Measurements from ENCODE around the gene FRAS1.

Gene FRAS1

DNA sequence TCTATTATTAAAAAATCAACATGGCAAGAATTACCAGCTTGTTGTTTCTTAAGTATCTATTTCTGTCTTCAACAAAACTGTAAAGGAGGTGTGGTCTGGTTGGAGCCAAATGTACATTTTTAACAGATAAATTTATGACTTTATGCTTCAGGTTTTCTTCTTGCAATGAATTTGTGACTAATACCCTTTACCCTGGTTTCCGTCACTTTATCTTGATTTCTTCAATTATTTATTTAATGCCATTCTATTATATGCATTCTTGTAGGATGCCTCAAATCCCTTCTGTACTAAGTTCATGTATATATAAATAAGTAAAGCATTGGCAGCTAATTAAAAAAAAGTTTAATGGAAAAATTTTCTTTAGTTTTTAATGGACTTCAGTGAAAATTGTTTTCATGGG lies 453.0 kb downstream of the FRAS1 start:
- DNase-seq (ENCODE audit: low read depth in 2 of 2): no peak

GRCh38 chr4:78510681-78511080 lies 453.6 kb downstream of the FRAS1 start:
- DNase-seq (ENCODE audit: low read depth in 2 of 2): no peak

- no peak for DNase-seq (ENCODE audit: low read depth in 2 of 2)
These were observed 455.3 kb downstream of the FRAS1 start for GRCh38 chr4:78512357-78512920.

DNA sequence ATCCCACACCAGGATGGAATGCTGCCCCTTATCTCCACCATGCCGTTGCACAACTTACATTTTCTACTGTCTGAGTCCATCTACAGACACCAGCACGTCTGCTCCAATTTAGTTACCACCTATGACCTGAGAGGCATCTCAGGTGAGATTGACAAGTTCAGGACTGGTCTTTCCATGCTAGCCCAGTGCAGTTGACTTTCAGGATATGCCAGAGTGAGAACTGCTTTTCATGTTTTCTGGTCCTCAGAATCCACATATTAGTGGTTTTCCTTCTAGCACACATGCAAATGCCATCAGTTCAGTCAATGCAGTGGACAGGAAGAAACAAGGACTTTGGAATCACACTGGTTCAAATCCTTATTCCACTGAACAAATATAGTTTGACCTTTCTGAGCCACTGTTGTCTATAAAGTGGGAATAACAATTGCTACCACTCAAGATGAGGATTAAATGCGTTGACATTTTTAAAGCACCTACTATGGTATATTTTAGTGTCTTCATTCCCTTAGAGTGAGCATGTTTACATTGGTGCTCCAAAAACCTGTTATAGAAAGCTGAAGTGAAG lies 456.4 kb downstream of the FRAS1 start:
- DNase-seq (ENCODE audit: low read depth in 2 of 2): no peak

- no peak for DNase-seq (ENCODE audit: low read depth in 2 of 2)
These were observed 460.0 kb downstream of the FRAS1 start for GRCh38 chr4:78517050-78517652.

GRCh38 chr4:78518561-78518960 lies 461.4 kb downstream of the FRAS1 start:
- no peak for DNase-seq (ENCODE audit: low read depth in 2 of 2)

- DNase-seq (ENCODE audit: low read depth in 2 of 2): no peak
These were observed 462.8 kb downstream of the FRAS1 start for GRCh38 chr4:78519962-78520361.

DNA sequence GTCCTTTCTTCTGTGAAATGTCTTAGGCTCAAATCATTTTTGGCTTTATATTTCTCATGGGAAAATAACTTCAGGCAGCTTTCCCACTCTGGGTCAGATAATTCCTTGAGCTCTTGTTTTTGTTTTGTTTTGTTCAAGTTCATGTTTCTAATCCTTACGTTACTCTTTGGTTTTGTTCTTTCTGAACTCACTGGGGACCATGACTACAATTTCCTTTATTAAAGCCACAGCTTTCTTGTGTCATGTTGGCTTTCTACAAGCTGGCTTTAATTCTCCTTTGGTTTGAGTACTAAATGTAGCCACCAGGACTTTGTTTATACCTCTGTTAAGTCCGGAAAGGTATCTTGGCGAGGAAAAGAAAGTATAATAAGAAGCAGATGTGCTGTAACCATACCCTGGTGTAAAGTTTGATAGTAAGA lies 463.7 kb downstream of the FRAS1 start:
- no peak for DNase-seq (ENCODE audit: low read depth in 2 of 2)

GRCh38 chr4:78524009-78524408 lies 466.9 kb downstream of the FRAS1 start:
- no peak for DNase-seq (ENCODE audit: low read depth in 2 of 2)

GRCh38 chr4:78525559-78525958 lies 468.4 kb downstream of the FRAS1 start:
- DNase-seq (ENCODE audit: low read depth in 2 of 2): no peak

DNA sequence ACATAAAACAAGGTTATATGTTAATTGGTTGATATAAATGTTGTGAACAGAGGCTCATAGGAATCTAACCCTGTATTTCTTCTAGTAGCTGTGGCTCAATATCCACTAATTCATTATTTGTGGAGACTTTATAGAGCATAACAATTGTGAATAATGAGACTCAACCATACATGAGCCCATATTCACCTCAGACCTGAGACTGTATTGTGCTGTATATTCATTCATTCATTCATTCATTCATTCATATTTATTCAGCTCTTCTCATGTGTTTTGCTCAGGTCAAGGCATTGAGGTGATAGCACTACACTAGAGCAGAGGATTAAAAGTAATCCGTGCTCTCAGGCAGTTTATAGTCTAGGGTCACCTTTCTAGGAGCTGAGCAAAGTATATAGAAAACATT lies 470.0 kb downstream of the FRAS1 start:
- no peak for DNase-seq (ENCODE audit: low read depth in 2 of 2)

DNA sequence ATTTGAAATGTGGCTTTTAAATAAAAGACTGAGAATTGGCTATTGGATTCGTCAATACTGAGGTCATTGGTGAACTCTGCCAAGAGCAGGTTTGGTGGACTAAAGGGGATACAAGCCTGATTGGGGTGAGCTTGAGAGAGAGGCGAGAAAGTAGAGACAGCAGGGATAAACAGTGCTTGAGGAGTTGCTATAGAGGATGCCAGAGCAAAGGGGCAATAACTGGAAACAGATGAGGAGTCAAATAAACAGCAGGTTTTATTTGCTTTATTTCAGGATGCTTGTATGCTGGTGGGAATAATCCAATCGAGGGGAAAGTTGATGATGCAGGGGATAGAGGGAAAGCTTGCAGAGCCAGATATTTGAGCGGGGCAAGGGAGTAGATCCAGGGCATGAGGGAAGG lies 470.4 kb downstream of the FRAS1 start:
- no peak for DNase-seq (ENCODE audit: low read depth in 2 of 2)

DNA sequence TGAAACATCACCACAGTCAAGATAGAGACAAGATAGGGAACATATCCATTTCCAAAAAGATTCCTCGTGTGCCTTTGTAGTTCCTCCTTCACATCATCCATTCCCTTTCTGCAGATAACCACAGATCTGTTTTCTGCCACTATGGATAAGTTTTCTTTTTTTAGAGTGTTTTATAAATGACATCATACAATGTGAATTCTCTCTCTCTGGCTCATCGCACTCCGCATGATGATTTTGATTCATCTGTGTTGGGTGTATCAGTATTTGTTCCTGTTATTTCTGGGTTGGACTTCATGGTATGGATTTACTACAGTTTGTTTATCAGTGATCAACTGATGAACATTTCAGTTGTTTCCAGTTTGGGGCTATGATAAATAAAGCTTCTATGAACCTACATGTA lies 471.2 kb downstream of the FRAS1 start:
- no peak for DNase-seq (ENCODE audit: low read depth in 2 of 2)

- no peak for DNase-seq (ENCODE audit: low read depth in 2 of 2)
These were observed 472.6 kb downstream of the FRAS1 start for GRCh38 chr4:78529569-78530209.

- DNase-seq (ENCODE audit: low read depth in 2 of 2): no peak
These were observed 474.9 kb downstream of the FRAS1 start for GRCh38 chr4:78532046-78532445.

DNA sequence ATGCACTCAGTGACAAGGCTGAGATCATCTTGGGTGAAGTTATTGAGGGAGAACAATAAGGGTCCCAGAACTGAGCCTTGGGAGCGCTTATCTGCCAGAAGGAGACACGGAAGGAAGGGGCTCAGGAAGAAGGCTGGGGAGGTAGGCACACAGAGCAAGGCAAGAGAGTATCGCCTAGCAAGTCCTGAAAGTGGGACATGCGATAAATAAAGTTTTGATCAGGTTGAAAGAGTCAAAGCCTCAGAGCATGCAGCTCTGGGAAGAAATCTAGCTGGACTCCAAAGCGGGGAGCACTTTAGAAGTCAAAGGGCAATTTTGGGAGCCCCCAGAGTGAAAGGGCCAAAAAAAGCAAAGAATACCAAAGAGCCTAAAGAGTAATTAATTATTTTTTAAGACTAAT lies 476.7 kb downstream of the FRAS1 start:
- no peak for DNase-seq (ENCODE audit: low read depth in 2 of 2)

GRCh38 chr4:78534286-78534955 lies 477.3 kb downstream of the FRAS1 start:
- no peak for DNase-seq (ENCODE audit: low read depth in 2 of 2)

DNA sequence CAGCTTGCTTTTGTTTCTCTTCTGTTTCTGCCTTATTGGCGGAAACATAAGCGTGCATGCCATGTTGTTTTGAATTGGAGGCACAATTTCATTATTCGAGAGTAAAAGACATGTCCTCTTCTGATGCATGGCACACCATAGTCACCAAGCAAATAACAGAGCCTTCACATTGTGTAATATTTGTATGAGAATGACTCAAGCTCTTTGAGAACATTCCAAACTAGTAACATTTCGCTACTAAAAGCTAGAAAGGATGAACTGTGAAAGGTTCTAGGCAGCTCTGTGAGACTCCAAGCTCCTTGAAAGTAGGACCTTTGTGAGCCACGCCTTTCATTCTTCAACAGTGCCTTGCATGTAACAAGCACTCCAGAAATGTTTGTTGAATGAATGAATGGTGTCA lies 485.2 kb downstream of the FRAS1 start:
- no peak for DNase-seq (ENCODE audit: low read depth in 2 of 2)

DNA sequence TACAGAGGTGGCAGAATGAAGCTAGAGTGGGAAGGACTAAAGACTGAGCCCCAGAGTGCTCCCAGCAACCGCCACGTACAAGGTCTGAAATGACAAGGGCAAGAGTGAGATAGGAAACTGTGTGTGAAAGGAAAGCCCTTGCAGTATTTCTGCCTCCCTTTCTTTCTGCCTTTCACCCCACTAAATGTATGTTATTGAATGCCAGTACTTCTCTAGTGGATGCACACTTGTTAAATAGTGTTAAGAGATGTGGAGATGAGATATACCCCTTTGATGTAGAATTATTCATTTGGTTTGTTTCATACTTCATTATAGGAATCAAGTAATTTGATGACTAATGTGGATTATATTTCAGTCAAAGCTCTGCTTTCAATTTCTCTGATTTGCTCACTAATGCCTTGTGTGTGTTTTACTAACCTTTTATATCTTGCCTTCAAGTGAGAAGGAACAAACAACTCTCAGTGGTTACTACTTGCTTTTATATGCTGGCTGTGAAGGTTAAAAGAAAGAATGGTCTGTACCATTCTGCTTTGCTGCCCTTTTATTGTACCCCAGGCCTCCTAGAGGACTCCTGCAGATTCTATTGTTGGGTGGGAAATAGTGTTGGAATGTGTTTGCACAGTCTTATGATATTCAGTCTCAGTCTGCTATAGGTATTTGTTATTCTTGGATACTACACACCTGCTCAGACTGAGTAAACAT lies 486.5 kb downstream of the FRAS1 start:
- DNase-seq (ENCODE audit: low read depth in 2 of 2): no peak

DNA sequence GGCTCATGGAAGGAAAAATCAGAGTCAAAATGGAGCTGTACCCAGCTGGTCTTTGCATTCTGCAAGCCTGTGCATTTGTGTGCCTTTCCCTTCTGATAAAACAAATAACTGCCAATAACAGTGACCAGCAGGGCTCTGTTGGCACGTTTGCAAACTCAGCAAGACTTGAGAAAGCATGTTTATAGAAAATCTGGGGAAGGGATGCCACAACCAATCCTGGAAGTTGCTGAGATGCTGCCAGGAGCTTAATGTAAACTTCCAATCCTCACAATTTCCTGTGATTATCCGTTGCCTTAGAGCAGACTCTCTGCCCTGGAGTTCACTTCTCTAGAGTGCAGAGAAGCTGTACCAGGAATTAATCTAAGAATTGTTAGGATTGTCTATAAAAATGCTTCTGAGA lies 487.6 kb downstream of the FRAS1 start:
- no peak for DNase-seq (ENCODE audit: low read depth in 2 of 2)

DNA sequence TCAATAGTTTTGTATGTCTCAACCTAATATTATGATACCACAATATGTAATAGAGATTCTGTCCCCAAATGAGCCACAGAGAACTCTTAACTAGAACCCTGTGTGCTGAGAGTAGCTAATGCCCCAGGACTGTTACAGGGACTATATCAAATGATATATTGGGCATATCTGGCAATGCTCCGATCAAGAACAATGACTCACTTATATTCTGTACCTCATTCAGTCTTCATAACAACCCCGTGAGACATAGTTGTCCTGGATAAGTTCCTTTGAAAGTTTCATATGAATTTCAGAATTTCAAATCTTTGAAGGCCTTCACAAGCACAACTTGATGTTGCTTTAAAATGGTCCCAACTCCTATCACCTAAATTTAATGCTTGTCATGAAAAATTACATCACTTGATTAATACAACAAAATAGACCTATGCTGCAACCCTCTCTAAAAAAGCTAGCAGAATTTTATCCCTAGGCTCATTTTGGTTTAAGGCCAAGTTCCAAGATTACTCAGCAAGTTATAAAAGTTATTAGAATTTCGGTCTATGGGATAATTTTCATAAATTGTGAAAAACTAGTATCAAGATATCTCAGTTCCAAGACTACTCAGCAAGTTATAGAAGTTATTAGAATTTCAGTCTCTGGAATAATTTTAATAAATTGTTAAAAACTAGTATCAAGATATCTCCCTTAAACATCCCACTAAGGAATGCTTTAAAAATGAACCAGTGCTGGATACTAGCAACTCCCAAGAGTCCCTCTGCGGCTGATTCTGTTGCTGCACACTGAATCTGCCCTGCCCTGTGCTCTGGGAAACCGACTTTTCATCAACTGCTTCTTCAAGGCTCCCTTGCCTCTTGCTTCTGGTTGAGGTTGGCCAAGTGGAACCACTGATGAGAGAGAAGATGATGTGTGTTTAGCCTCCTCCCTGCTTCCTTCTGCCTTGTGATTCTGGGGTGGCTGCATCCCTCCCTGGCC lies 488.4 kb downstream of the FRAS1 start:
- no peak for DNase-seq (ENCODE audit: low read depth in 2 of 2)

Measured in stimulated activated CD8-positive, alpha-beta memory T cell treated with anti-CD3 and anti-CD28 coated beads, Interleukin-7, amount 100 ng/mL, for 4 hours (primary cell).